Amygdala (tissue), 56 donors: ENCODE measurements around the gene ALG12.

Experiments
- DNase-seq, 56 donors: peaks; one replicate each; lab custom pipeline; 2025; lab: John Stamatoyannopoulos, UW

ALG12 gene

DNA sequence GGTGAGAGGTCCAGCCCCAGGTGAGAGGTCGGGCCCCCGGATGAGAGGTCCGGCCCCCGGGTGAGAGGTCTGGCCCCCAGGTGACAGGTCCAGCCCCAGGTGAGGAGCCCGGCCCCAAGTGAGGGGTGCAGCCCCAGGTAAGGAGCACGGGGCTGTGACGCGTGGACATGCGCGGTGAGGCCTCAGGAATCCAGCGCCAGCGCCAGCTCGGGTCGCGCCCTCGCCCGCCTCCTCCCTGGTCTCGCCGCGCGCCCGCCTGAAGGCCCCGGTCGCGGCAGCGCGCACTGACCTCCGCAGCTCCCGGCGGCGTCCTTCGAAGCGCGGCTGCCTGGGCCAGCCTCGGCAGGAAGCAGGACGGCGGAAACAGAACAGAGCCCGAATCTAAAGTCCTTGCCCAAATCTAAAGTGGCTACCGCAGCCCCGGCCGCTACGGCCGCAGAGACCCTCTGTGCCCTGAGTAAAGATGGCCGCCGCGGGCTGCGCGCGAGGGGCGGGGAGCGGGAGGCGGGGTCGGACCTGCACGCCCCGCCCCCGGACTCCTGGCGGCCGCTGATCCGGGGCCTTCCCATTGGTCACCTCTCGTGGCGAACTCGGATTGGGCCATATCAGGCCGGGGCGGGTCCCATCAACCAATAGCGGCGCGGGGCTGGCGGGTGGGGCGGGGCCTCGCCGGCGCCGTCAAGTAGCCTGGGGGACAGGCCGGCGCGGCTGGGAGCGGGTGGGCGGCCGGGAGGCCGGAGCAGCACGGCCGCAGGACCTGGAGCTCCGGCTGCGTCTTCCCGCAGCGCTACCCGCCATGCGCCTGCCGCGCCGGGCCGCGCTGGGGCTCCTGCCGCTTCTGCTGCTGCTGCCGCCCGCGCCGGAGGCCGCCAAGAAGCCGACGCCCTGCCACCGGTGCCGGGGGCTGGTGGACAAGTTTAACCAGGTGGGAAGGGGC lies at the start of gene ALG12, which contains the start of gene CRELD2:
Gene ALG12 (minus strand): TSS at position 465 of the 937 bp plus-strand sequence. CDS start 4,673 bp downstream, outside the sequence.
Gene CRELD2 (plus strand): TSS at position 661 of the 937 bp plus-strand sequence. CDS start 136 bp downstream, at position 797.
- DNase-seq, result peak; percentile 80 to 99 (median 95)

DNA sequence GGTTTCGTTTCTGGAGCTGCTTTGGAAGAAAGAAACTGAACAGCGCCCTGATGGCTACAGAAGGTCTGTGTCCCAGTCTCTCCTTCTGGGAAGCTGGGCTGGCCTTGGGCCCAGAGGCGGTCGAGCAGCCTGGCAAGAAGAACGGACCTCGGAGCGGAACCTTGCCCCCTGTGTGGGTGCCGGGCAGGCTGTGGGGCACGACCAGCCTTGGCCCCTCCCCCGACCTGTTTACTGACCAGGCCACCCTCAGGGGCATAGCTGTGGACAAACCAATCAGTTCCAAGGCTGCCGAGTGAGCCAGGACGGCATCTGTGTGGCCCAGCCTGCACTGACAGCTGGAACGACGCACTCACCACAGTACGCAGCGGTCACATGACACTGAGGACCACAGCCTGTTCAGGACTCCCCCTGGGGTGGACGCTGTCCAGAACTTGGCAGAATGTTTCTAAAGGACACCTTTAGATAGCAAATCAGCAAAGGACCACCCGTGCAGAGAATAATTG lies 49.5 kb upstream of the ALG12 start:
- DNase-seq, result peak in 28 of 56 donors; percentile 37 to 79 (median 58)

DNA sequence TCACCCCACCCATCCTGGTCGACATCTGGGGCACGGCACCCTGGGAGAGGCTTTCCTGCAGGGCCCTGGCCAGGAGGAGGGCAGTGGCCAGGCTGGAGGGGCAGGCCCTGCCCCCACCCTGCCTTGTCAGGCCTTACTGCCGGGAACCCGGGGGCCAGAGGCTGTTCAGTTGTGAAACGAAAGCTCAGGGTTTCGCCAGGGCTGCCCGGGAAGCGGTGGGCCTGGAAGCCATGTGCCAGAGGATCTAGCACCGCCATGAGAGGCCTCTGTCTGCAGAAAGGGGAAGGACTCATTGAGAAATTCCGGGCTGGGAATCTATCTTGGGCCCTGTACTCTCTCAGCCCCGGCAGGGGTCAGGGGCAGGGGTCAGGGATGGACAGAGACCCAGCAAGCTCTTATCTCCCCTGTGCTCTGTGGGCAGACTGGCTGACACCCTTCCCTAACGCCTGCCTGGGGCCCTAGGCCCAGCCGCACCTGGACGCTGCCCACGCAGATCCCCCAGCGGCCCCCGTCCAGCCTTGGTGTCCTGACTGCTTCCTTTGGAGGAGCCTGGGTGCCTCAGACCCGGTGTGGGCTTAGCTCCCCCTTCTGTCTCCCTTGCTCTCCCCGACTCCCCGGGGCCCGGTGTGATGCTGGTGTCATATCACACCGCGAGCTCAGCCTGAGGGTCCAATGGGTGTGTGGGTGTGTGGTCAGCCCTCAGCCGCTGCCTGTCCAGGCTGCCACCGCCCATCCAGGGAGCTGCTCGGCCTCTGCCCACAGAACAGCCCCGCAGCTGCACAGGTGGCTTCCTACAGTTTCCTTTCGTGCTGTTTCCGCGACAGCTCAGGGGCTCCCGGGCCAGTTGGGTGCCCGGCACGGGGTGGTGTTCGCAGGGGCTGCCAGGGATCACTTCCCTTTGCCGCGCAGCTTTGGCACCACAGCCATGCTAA lies 48.8 kb upstream of the ALG12 start:
- DNase-seq, result peak in 4 of 56 donors; percentile 30 to 56 (median 35)

DNA sequence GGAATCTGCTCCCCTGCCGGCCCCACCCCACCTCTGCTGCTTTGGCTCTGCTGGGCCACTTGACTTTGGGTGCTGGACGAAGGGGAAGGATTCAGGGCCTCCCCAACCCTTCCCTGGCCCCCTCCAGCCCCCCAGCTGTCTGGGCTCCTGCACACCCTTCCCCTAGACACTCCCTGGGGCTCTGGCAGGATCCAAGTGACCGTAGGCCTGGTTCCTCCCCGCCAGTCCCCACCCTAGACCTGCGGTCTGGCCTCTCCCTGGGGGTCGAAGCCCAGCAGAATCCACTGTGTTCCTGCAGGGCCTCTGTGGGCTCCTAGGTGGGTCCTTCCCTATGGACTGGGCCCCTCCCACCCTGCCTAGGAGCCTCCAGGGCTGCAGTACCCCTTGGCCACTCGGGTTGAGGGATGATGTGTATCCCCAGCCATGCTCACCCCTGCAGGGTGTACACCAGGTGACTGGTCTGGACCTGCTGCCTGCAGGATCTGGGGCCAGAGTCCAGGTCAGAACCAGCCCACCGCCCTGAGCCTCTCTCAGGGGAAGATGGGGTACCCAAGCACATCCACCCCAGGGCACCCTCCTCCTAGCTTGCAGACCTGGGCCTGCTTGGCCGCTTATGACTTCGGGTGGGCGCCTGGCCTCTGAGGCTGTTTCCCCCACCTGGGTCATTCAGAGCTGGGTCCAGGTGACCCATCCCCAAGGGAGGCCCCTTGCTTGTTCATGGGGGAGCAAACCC lies 48.0 kb upstream of the ALG12 start:
- DNase-seq, result no peak

DNA sequence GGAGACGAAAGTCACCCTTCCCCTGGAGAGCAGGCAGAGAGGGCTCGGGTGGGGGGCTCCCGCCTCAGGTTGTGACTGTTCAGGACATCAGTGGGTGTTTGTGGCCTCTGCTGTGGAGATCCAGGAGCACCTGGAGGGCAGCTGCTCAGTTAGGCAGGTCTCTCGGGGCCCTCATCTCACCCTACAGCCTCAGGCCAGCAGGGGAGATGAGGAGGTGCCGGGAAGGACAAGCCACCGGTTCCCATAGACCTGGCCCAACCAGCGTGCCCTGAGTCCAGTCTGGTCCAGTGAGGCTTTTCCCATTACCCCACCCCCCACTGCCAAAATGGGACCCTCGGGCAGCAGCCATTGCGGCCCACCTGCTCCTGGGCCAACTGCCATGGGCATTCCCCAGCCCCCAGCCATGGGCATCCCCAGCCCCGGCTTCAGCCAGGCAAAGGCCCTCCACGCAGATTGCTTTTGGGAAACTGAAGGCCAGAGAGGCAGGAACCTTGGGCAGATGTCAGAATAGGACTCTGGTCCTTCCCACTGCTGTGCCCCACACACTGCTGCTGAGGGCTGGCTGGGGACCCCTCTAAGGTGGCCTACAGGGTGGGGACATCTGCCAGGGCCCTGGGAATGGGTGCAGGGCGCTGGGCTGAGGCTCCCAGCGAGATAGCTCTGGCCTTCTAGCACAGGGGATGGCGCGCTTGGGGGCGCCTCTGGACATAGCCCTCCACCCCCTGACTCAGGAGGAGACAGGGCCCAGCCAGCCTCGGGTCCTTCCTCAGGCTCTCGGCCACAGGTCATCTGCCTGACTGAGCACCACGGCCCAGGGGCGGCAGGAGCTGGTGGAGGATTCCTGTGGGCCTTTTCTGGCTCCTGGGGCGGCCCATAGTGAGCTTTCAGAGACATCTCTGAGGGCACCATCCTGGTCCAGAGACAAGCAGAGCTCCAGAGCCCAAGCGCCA lies 47.1 kb upstream of the ALG12 start:
- DNase-seq, result no peak

DNA sequence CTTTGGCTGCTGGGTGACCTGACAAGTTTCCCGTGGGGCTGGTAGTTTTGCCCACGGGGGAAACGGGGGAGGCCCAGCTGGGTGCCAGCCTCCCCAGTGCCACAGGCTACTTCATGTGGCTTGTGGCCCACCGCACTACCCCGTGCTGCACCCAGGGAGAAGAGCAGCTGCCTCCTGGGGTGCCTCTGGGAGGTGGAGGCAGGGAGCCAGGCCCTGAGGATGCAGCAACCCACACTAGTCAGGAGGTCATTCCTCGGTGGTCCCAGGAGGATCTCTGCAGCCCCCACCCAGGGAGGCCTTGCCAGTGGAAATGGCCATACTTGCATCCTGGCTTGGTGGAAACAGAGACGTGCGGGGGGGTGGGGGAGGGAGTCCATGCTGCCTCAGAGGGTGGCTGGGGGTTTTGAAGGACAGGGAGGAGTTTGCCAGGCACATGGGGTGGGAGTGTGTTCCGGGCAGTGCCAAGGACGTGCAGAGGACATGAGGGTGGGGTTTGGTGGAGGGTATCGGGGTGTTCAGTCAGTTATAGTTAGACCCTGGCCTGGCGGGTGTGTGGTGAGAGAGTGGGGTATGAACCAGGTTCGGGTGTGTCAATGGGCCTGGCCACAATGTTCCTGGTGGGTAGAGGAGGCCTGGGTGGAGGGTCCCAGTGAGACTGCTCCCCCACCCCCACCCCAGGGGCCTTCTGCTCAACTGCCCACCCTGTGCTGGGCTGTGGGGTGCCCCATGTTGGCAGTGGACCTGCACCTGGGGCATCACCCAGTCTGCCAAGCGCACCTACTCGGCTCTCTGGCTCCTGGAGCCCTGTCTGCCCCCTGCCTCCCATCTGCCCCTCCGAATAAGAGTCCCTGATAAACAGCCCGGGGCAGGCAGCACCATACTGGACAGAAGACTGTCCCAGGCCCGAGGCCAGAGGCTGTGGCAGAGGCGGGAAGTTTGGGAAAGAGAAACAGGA lies 46.2 kb upstream of the ALG12 start:
- DNase-seq, result no peak

DNA sequence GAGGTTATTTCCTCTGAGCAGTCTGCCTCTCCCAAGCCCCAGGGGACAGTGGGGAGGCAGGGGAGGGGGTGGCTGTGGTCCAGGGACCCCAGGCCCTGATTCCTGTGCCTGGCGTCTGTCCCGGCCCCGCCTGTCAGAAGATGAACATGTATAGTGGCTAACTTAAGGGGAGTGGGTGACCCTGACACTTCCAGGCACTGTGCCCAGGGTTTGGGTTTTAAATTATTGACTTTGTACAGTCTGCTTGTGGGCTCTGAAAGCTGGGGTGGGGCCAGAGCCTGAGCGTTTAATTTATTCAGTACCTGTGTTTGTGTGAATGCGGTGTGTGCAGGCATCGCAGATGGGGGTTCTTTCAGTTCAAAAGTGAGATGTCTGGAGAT lies 45.4 kb upstream of the ALG12 start:
- no peak for DNase-seq

DNA sequence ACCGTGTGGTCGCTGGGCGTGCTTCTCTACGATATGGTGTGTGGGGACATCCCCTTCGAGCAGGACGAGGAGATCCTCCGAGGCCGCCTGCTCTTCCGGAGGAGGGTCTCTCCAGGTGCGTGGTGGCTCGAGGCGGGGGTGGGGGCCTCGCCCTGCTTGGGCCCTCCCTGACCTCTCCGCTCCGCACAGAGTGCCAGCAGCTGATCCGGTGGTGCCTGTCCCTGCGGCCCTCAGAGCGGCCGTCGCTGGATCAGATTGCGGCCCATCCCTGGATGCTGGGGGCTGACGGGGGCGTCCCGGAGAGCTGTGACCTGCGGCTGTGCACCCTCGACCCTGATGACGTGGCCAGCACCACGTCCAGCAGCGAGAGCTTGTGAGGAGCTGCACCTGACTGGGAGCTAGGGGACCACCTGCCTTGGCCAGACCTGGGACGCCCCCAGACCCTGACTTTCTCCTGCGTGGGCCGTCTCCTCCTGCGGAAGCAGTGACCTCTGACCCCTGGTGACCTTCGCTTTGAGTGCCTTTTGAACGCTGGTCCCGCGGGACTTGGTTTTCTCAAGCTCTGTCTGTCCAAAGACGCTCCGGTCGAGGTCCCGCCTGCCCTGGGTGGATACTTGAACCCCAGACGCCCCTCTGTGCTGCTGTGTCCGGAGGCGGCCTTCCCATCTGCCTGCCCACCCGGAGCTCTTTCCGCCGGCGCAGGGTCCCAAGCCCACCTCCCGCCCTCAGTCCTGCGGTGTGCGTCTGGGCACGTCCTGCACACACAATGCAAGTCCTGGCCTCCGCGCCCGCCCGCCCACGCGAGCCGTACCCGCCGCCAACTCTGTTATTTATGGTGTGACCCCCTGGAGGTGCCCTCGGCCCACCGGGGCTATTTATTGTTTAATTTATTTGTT lies 44.8 kb upstream of the ALG12 start:
- no peak for DNase-seq

DNA sequence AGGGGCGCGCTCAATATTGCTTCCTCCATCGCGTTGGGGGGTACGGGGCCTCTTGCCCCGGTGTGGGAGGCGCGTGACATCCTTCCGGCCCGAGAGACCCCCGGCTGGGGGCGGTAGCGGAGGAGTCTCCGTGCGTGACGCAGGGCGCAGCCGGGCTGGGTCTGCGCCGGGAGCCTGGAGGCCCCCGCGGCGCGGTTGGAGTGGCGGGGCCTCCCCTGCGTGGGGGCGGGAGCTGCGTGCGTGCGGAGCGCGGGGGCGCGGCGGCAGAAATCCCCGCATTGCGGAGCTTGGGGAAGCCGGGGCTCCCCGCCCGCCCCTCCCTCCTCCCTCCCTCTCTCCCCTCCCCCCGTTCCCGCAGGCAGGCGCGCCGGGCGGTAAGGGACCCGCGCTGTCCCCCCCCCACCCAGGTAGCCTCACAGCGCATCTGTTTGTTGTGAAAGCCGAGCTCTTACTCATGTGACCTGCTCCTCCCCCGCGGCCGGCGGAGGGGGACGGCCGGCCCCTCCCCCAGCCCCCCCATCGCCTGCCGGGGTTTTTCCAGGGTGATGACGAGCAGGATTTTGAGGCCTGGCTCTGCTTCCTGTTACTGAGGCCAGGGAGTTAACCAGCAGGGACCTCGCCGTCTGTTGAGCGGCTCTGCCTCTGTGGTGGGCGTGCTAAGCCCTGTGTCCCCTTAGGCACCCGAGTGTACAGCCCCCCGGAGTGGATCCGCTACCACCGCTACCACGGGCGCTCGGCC lies 43.9 kb upstream of the ALG12 start:
- DNase-seq, result peak in 45 of 56 donors; percentile 16 to 83 (median 60)

DNA sequence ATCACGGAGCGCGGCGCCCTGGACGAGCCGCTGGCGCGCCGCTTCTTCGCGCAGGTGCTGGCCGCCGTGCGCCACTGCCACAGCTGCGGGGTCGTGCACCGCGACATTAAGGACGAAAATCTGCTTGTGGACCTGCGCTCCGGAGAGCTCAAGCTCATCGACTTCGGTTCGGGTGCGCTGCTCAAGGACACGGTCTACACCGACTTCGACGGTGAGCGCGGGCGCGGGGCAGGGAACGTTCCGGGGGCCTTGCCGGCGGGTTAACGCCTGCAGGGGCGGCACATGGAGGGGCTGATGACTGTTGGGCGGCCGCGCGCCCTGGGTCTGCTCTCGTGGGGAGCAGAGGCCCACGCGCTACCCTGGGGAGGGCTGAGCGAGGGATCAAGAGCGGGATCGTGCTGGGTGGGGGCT lies 43.4 kb upstream of the ALG12 start:
- no peak for DNase-seq

DNA sequence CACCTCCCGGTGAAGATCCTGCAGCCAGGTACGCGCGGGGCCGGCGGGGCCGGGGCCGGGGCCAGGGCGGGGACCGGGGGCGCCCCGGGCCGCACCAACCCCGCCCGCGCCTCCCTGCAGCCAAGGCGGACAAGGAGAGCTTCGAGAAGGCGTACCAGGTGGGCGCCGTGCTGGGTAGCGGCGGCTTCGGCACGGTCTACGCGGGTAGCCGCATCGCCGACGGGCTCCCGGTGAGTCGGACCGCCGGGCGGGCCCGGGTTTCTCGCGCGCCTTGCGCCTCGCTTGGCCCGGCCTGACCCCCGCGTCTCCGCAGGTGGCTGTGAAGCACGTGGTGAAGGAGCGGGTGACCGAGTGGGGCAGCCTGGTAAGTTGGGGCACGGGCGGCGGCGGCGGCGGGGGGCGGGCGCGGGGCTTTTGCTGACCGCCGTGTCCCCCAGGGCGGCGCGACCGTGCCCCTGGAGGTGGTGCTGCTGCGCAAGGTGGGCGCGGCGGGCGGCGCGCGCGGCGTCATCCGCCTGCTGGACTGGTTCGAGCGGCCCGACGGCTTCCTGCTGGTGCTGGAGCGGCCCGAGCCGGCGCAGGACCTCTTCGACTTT lies 42.9 kb upstream of the ALG12 start:
- DNase-seq, result peak in 4 of 56 donors; percentile 21 to 51 (median 45)

DNA sequence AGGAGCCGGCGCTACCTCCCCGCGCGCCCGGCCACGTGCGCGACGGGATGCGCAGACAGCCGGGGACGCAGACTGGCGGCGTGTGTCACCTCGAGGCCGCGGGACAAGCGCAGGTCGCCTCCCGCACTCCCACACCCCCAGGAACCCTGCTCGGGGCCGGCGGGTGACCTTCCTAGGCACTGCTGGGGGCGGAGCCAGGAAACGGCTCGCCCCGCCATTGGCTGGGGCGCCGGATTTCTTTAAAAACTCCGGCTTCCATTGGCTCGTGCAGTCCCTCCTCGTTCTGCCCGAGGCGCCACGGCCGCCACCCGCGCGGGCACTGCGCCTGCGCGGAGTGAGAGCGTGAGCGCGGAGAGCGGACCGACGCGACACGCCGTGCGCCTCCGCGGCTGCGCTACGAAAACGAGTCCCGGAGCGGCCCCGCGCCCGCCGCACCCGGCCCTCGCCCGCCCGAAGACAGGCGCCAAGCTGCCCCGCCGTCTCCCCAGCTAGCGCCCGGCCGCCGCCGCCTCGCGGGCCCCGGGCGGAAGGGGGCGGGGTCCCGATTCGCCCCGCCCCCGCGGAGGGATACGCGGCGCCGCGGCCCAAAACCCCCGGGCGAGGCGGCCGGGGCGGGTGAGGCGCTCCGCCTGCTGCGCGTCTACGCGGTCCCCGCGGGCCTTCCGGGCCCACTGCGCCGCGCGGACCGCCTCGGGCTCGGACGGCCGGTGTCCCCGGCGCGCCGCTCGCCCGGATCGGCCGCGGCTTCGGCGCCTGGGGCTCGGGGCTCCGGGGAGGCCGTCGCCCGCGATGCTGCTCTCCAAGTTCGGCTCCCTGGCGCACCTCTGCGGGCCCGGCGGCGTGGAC lies 42.1 kb upstream of the ALG12 start, which contains the start of gene PIM3:
Gene PIM3 (plus strand): TSS at position 614 of the 846 bp plus-strand sequence. CDS start 176 bp downstream, at position 790.
- peak; percentile 59 to 96 (median 89) for DNase-seq

DNA sequence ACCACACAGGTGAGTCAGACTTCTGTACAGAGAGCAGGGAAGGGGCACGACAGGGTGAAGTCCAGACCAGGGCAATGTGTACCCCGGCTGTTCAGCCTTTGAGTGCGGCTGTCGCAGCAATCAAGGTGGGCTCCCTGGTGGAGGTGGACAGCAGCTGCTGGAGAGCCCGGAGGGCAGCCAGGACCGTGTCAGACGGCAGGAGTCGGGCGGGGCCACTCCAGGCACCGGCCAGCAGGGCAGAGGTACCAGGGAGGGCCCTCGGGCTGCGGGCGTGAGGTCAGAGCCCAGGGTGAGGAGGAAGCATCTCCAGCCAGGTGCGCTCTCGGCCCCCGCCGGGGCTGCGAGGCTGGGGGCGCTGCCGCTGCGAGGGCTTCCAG lies 41.5 kb upstream of the ALG12 start:
- peak in 1 of 56 donors; percentile 82 for DNase-seq
